IMR-90 (cell line): ENCODE results near the gene SCAMP1. TPM values are rescaled to one million over a fixed set of nuclear protein-coding genes. Genes with fewer than 3 reads are reported as not detected.

Source experiments
- ATAC-seq: fragments of 200-7000 bp; cut with Tn5 transposase; 2 replicates; pipeline ENCODE4 v1.9.1; 2020; ENCODE audit warnings: low read depth, mild to moderate bottlenecking, moderate library complexity
- BruUV-seq: library from RNA; stranded (reverse); fragments of 400-500 nt; replicated peaks from 2 replicates; lab custom pipeline; 2021; lab: Mats Ljungman, UMichigan
- CTCF ChIA-PET: fragments of 300-600 bp; formaldehyde crosslinking; extraction: SDS; loops from one replicate; lab custom pipeline; 2021; ENCODE audit warnings: antibody characterized with exemption; lab: Yijun Ruan, JAX
- POLR2A ChIA-PET: fragments of 300-600 bp; sonication (Branson Sonifier 250); formaldehyde crosslinking; loops from one replicate; lab custom pipeline; 2022; ENCODE audit warnings: antibody characterized with exemption; ENCODE audit not compliant: unreplicated experiment; lab: Charles Lee
- DNase-seq: peaks from one replicate; pipeline ENCODE4 v3.0.0; 2013
- H2AFZ ChIP-seq: replicated peaks from 2 replicates; pipeline ENCODE3; 2013; ENCODE audit warnings: low read length, mild to moderate bottlenecking; ENCODE audit not compliant: poor library complexity
- H2AK5ac ChIP-seq: 2 replicates; pipeline ENCODE4 v1.6.1; 2013; ENCODE audit warnings: low read depth, low read length, inconsistent platforms
- H2AK9ac ChIP-seq: replicated peaks from 2 replicates; pipeline ENCODE3; 2013; ENCODE audit warnings: mild to moderate bottlenecking, low read depth, low read length, moderate library complexity; ENCODE audit not compliant: poor library complexity
- H2BK120ac ChIP-seq: 2 replicates; pipeline ENCODE4 v1.6.1; 2013; ENCODE audit warnings: low read depth, low read length, inconsistent platforms
- H2BK15ac ChIP-seq: 3 replicates; pipeline ENCODE4 v1.6.1; 2013; ENCODE audit warnings: low read depth, low read length, inconsistent platforms
- H2BK20ac ChIP-seq: 2 replicates; pipeline ENCODE4 v1.6.1; 2013; ENCODE audit warnings: low read depth, mild to moderate bottlenecking, inconsistent platforms, low read length, moderate library complexity
- H2BK5ac ChIP-seq: 2 replicates; pipeline ENCODE4 v1.6.1; 2013; ENCODE audit warnings: mild to moderate bottlenecking, low read depth, low read length, inconsistent platforms; ENCODE audit not compliant: poor library complexity, severe bottlenecking
- H3K14ac ChIP-seq: replicated peaks from 2 replicates; pipeline ENCODE4 v1.6.1; 2013; ENCODE audit warnings: low read depth, low read length, inconsistent platforms
- H3K18ac ChIP-seq: 2 replicates; pipeline ENCODE4 v1.6.1; 2013; ENCODE audit warnings: low read depth, low read length, control low read depth
- H3K23ac ChIP-seq: 2 replicates; pipeline ENCODE4 v1.6.1; 2013; ENCODE audit warnings: low read depth, low read length, inconsistent platforms
- H3K27ac ChIP-seq: 2 replicates; pipeline ENCODE4 v1.5.1; 2013; ENCODE audit warnings: mild to moderate bottlenecking, control low read depth, low read length; ENCODE audit not compliant: insufficient read depth
- H3K27me3 ChIP-seq: 2 replicates; pipeline ENCODE4 v1.6.1; 2013; ENCODE audit warnings: low read length; ENCODE audit not compliant: control insufficient read depth, insufficient read depth
- H3K36me3 ChIP-seq: 2 replicates; pipeline ENCODE4 v1.6.1; 2013; ENCODE audit warnings: low read length, mixed read lengths; ENCODE audit not compliant: control insufficient read depth, insufficient read depth
- H3K4ac ChIP-seq: 2 replicates; pipeline ENCODE4 v1.6.1; 2013; ENCODE audit warnings: low read depth, low read length, inconsistent platforms
- H3K4me1 ChIP-seq: 2 replicates; pipeline ENCODE4 v1.6.1; 2013; ENCODE audit warnings: low read length, mixed read lengths; ENCODE audit not compliant: control insufficient read depth, insufficient read depth
- H3K4me2 ChIP-seq: 2 replicates; pipeline ENCODE4 v1.6.1; 2013; ENCODE audit warnings: low read depth, mild to moderate bottlenecking, control low read depth, low read length, moderate library complexity
- H3K4me3 ChIP-seq: 2 replicates; pipeline ENCODE4 v1.5.1; 2013; ENCODE audit warnings: low read depth, mild to moderate bottlenecking, control low read depth, low read length, moderate library complexity; ENCODE audit not compliant: insufficient read depth
- H3K56ac ChIP-seq: 2 replicates; pipeline ENCODE4 v1.6.1; 2013; ENCODE audit warnings: low read length, inconsistent platforms; ENCODE audit not compliant: insufficient read depth; ENCODE audit errors: extremely low read depth
- H3K79me1 ChIP-seq, 2 experiments: 2 replicates each; pipeline ENCODE4 v1.6.1; 2013; ENCODE audit warnings: low read length in 2 of 2, inconsistent platforms in 1 of 2, low read depth in 1 of 2
- H3K9ac ChIP-seq: 2 replicates; pipeline ENCODE4 v1.6.1; 2013; ENCODE audit warnings: low read depth, low read length, control low read depth
- H3K9me1 ChIP-seq: 2 replicates; pipeline ENCODE4 v1.6.1; 2013; ENCODE audit warnings: low read length, inconsistent platforms; ENCODE audit not compliant: insufficient read depth
- H3K9me3 ChIP-seq: 2 replicates; pipeline ENCODE4 v1.6.1; 2013; ENCODE audit warnings: low read length; ENCODE audit not compliant: control insufficient read depth, insufficient read depth
- H4K20me1 ChIP-seq: 2 replicates; pipeline ENCODE4 v1.6.1; 2013; ENCODE audit warnings: low read length, inconsistent platforms; ENCODE audit not compliant: insufficient read depth
- H4K5ac ChIP-seq: 2 replicates; pipeline ENCODE4 v1.6.1; 2013; ENCODE audit warnings: mild to moderate bottlenecking, low read depth, low read length, control low read depth
- H4K8ac ChIP-seq, 2 experiments: 2 replicates each; pipeline ENCODE4 v1.6.1; 2013; ENCODE audit warnings: low read depth in 2 of 2, low read length in 2 of 2, control low read depth in 1 of 2, inconsistent platforms in 1 of 2
- H4K91ac ChIP-seq: 2 replicates; pipeline ENCODE4 v1.6.1; 2013; ENCODE audit warnings: low read depth, low read length, inconsistent platforms; ENCODE audit not compliant: insufficient read depth
- BHLHE40 ChIP-seq: fragments of 150-350 bp; IDR thresholded peaks from 2 replicates; pipeline ENCODE4 v1.6.1; 2016; ENCODE audit warnings: mild to moderate bottlenecking, low read depth, low read length
- CEBPB ChIP-seq: IDR thresholded peaks from 2 replicates; pipeline ENCODE4 v1.6.1; 2012; ENCODE audit warnings: low read depth, low read length, improper control_type of control experiment
- ELK1 ChIP-seq: fragments of 150-350 bp; IDR thresholded peaks from 2 replicates; pipeline ENCODE4 v1.6.1; 2016; ENCODE audit warnings: low read depth, mild to moderate bottlenecking, low read length, moderate library complexity, borderline replicate concordance
- FOS ChIP-seq: fragments of 150-350 bp; IDR thresholded peaks from 2 replicates; pipeline ENCODE4 v1.6.1; 2016; ENCODE audit warnings: low read depth, low read length
- SMC3 ChIP-seq: fragments of 150-350 bp; IDR thresholded peaks from 2 replicates; pipeline ENCODE4 v1.6.1; 2016; ENCODE audit warnings: low read depth, mild to moderate bottlenecking, antibody characterized with exemption, low read length, moderate library complexity
- USF2 ChIP-seq: fragments of 150-350 bp; IDR thresholded peaks from 2 replicates; pipeline ENCODE4 v1.6.1; 2017; ENCODE audit warnings: mild to moderate bottlenecking, antibody characterized with exemption, low read length, low read depth
- WGBS, 2 experiments: methylation state at CpG; one replicate each; pipeline versions ENCODE4 v1.1.5 to v1.1.7; 2013; ENCODE audit warnings: missing lambda C conversion rate in 2 of 2; ENCODE audit not compliant: insufficient read length in 1 of 2; ENCODE audit errors: extremely low coverage in 2 of 2; 5-methylcytosine and 5-hydroxymethylcytosine counted together
- dilution Hi-C: fragments of 300-500 bp; cut with HindIII; formaldehyde crosslinking; loops from one replicate; pipeline ENCODE4 v1.14.3; 2018; ENCODE audit warnings: low sequenced_read_pairs; ENCODE audit not compliant: unreplicated experiment
- in situ Hi-C: fragments of 300-500 bp; cut with MboI; formaldehyde crosslinking; loops from 3 replicates; pipeline ENCODE4 v1.14.3; 2019; ENCODE audit warnings: low sequenced_read_pairs, inconsistent platforms, mixed read lengths
- intact Hi-C: fragments of 100-400 bp; cut with micrococcal nuclease; formaldehyde crosslinking; loops from 2 replicates; pipeline ENCODE4 v1.10.0; 2022
- polyA plus RNA-seq, 3 experiments: library from polyadenylated mRNA; depleted of rRNA; stranded (reverse); fragments of >200 nt; gene quantifications; 2 replicates each; pipeline ENCODE4 v1.2.3, GENCODE V29; 2012; ENCODE audit warnings: low replicate concordance in 1 of 3
- total RNA-seq: library from RNA; depleted of rRNA; stranded (reverse); fragments of >200 nt; gene quantifications from 2 replicates; pipeline ENCODE4 v1.2.3, GENCODE V29; 2012

The SCAMP1 gene
- total and polyA plus RNA-seq, 2 of the 4 experiments (the other 2 are of a cell fraction): 13.5 to 114 TPM

- Histone ChIP-seq H2AK9ac (no peak overlapping the region), H4K5ac (no peak overlapping the region), H3K18ac (no peak overlapping the region), H3K4ac (no peak overlapping the region), H2AK5ac (no peak overlapping the region), H2AFZ (no peak overlapping the region), H3K56ac (no peak overlapping the region), H3K4me2 (no peak overlapping the region), H3K4me3 (no peak overlapping the region), H3K23ac (no peak overlapping the region), H3K27ac (no peak overlapping the region), H3K9ac (no peak overlapping the region), H2BK120ac (no peak overlapping the region), H3K79me1 (peaks cover 12 to 28% of the 10 kb centered on the region in 2 experiments; a peak in 3 of 4 replicates), H4K8ac (no peak overlapping the region), H3K4me1 (peaks cover 2% of the 10 kb centered on the region), H2BK15ac (no peak overlapping the region), H4K91ac (no peak overlapping the region), H2BK20ac (no peak overlapping the region), H4K20me1 (no peaks in the 10 kb centered on the region), H3K36me3 (peaks cover 30% of the 10 kb centered on the region), H2BK5ac (no peak overlapping the region), H3K27me3 (no peaks in the 10 kb centered on the region), H3K9me1 (peaks cover 7% of the 10 kb centered on the region), H3K14ac (no peak overlapping the region), H3K9me3 (no peaks in the 10 kb centered on the region)
- ATAC-seq: no peak
- POLR2A ChIA-PET: no interaction called here
- no peak for DNase-seq
- CTCF ChIA-PET: no interaction called here
- BruUV-seq: no TSS peak
- intact Hi-C loops: loop anchor here (2.0 kb wide), 1 partner anchor 15 kb away; no protein-coding TSS in a partner anchor
- dilution Hi-C loops: no loop called here
- in situ Hi-C loops: no loop called here
- TF ChIP-seq SMC3 (no peak), CEBPB (no peak), FOS (no peak), BHLHE40 (no peak), USF2 (no peak), ELK1 (no peak)
- no CpG with 5 or more reads among the region's 4 CpGs for WGBS, 2 experiments
Measured at GRCh38 chr5:78487846-78488245, 127.4 kb downstream of the SCAMP1 start.
